NCI-H1417 (cell line): ENCODE data around the gene HEPHL1.
"Not testable (repeated sequence)": the region's sequence is repeated elsewhere in the genome, so short reads cannot be mapped to it uniquely, and the experiment has no call there.

Source experiments
- DNase-seq, 3 experiments: peaks; one replicate each; lab custom pipeline; 2025; lab: John Stamatoyannopoulos, UW

The HEPHL1 gene

DNA sequence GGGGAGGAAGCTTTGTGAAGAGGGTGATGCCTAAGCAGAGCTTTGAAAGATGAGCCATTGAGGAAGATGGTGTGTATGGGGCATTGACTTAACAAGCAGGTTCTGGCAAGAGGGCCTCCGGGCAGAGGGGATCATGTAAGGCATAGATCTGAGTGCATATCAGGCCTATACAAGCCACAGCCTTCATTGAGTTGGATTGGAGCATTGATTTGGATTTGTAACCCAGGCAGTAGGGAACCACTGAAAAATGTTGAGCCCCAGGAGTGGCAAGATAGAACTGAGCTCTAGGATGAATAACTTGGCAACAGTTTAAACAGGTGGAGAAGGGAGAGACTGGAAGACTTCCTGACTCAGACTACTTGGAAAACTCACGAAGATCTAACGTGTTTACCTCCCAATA, 128.9 kb downstream of the HEPHL1 start:
- DNase-seq, result no peak

DNA sequence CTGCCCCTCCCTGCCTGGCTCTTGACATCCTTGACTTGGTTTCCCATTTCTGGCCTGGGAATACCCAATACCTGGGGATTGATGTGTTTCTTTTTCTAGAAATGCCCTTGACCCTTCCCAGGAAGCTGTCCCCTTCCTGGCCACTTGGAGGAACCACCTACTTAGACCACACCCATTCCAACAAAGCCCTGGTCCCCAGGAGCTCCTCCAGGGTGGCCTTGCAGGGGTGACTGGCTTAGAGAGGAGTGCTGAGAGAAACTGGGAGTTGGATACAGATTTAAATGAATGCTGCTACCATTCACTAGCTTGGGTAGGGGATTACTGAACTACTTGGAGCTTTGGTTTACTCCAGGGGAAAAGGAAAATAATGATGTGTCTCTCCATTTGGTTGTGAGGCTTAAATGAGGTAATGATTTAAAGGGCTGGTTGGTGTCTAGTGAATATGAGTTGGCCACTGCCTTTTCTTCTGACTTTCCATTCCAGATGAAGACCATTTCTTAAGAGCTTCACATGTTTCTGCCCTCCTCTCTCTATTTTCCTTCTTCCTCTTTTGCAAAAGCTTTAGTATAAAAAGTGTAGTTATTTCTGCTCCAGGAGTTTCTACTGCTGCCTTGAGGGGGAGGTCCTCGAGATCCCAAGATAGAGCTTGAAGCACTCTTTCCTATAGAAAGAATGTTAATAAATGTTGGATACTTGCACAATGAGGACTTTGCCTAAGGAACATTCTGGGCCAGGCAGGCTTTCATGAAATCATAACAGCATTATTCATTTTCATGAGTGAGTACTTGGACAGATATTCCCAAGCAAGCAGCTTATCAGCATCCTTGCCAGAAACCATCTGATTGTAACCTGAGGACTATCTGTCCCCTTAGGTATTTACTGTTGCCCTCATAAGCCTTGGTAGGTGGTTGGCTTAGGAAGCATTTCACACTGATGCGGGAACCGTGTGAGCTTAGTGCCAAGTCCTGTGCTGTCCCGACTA, 129.8 kb downstream of the HEPHL1 start:
- DNase-seq, result no peak

GRCh38 chr11:94151903-94152677, 130.9 kb downstream of the HEPHL1 start:
- peak in 1 of 3 experiments; percentile 34 for DNase-seq

DNA sequence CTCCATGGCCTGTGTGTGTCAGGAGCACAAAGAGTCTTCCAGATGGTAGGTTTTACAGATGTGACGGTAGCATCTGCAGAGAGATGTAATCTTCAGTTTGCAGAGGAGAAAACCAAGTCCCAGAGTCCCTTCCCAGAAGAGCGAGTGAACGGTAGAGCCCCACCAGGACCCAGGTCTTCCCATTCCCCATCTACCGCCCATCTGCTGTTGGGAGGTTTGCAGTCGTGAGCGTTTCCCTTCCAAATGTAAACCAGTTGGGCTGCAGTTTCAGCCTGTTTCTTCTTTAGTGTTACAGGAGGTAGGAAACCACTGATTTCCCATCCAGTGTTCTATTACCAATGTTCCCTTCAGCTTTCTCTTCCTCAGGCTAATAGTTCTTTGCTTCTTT, 131.5 kb downstream of the HEPHL1 start:
- DNase-seq, result no peak

DNA sequence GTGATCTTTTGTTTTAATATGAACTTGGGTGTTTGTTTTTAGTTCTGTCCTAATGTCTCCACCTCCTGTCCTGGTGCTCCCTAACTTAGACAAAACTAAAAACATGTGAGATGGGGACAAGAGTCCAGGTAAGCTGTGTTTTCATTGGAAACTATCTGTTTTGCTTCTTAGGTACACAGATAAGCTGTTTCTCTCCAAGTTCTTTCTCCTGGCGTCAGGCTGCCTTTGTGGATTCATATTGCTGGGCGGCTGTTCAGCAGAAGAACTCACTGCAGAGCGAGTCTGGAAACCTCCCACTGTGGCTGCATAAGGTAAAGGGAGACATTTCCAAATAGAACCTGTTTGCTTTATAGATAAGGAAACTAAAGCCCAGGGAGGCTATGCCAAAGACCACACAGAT, 132.2 kb downstream of the HEPHL1 start:
- no peak for DNase-seq

DNA sequence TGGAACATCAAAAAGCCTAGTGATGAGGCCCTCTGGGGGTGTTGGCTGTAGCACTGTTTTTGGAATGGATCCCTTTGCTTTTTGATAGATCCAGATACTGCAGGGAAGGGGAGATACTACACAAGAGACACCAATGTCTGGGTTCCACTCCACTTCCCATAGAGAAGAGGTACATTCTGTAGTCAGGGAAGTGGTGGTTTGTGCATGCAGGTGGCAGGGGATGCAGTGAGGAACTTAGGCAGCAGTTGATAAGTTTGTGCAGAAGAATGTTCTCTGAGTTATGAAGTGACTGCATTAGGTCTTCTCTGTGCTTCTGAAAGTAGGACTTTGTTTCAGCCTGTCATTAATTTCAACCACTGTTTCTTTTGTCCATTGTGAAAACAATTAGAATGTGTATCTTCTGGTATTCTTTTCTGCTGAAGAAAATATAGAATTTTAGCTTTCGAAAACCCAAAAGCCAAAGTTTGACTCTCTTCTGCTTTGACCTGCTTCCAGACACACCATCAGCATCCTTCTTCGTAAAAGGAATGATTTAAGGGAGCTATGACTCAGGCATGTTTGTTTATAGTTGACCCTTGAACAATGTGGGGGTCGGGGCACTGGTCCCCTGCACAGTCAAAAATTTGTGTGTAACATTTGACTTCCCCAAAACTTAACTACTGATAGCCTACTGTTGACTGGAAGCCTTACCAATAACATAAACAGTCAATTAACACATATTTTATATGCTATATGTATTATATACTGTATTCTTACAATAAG, 133.1 kb downstream of the HEPHL1 start:
- DNase-seq, result no peak

DNA sequence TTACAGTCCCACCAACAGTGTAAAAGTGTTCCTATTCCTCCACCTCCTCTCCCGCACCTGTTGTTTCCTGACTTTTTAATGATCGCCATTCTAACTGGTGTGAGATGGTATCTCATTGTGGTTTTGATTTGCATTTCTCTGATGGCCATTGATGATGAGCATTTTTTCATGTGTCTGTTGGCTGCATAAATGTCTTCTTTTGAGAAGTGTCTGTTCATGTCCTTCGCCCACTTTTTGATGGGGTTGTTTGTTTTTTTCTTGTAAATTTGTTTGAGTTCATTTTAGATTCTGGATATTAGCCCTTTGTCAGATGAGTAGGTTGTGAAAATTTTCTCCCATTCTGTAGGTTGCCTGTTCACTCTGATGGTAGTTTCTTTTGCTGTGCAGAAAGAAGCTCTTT, 136.2 kb downstream of the HEPHL1 start:
- not testable (repeated sequence) for DNase-seq
